ENCODE measurements around the gene ZNF827.

Gene ZNF827

DNA sequence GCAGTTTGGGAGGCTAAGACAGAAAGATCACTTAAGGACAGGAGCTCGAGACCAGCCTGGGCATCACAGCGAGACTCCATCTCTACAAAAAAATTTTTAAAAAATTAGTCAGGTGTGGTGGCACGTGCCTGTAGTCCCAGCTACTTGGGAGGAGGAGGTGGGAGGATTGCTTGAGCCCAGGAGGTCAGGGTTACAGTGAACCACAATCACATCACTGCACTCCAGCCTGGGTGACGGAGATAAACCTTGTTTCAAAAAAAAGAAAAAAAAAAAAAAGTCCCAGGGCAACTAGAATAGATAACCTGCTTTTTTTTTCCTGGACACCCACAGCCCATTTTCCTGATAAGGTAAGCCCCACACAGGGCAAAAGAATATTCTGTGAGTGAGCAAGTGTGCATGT lies 162.4 kb downstream of the ZNF827 start:
- H4K20me1 ChIP-seq (ENCODE audit: low read depth, low read length) = no peaks in the 10 kb centered on the region
- H3K9me2 ChIP-seq (replicated peaks; ENCODE audit: insufficient read depth, low read length) = no peaks in the 10 kb centered on the region
- no peak overlapping the region for H3K27ac ChIP-seq (ENCODE audit: low read depth, low read length)
- TF ChIP-seq CTCF (IDR thresholded peaks at IDR 0.05; ENCODE audit: insufficient read depth, low read length, poor library complexity, severe bottlenecking) = no peak
- TF ChIP-seq EZH2phosphoT487 (conservative IDR thresholded peaks at IDR 0.05; ENCODE audit: low read length) = no peak
- no peak overlapping the region for H3K4me3 ChIP-seq (ENCODE audit: insufficient read depth, low read length, poor library complexity, severe bottlenecking)
- H3K9ac ChIP-seq (ENCODE audit: low read length) = no peak overlapping the region
- no peak overlapping the region for H2AFZ ChIP-seq (ENCODE audit: low read depth, low read length, severe bottlenecking)
- no peaks in the 10 kb centered on the region for H3K79me2 ChIP-seq (ENCODE audit: insufficient read depth, low read length)
- H3K9me3 ChIP-seq (ENCODE audit: insufficient read depth, low read length) = no peaks in the 10 kb centered on the region
- H3K27me3 ChIP-seq (ENCODE audit: low read length) = no peaks in the 10 kb centered on the region
- H3K36me3 ChIP-seq (ENCODE audit: low read length) = peaks cover 34% of the 10 kb centered on the region; the same call in 1 of the 2 replicates
- no peak overlapping the region for H3K4me2 ChIP-seq (ENCODE audit: low read depth, low read length, poor library complexity, severe bottlenecking)
- H3F3A ChIP-seq (ENCODE audit: insufficient read depth) = no peaks in the 10 kb centered on the region

DNA sequence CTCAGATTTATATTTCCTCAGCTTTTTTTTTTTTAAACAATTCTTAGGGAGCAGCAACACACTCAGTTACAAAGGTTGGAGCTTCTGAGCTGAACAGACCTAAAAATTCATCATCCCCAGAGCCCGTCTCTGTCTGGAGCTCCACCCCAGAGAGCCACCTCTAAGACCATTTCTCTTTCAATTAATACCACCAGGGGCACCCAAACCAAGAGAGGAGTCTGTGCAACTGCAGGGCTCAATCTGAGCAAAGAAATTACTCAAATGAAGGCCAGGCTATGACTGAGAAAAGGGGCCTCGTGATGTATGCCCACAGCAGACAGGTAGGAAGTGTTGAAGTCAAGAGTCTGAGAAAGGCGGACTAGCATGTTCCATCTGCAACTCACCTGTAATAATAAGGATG lies 163.2 kb downstream of the ZNF827 start:
- Histone ChIP-seq H3K4me2 (ENCODE audit: low read depth, low read length, poor library complexity, severe bottlenecking) (no peak overlapping the region), H3K27ac (ENCODE audit: low read depth, low read length) (no peak overlapping the region), H3K79me2 (ENCODE audit: insufficient read depth, low read length) (no peaks in the 10 kb centered on the region), H3K9me3 (ENCODE audit: insufficient read depth, low read length) (no peaks in the 10 kb centered on the region), H3F3A (ENCODE audit: insufficient read depth) (no peaks in the 10 kb centered on the region), H3K9ac (ENCODE audit: low read length) (no peak overlapping the region), H3K9me2 (replicated peaks; ENCODE audit: insufficient read depth, low read length) (no peaks in the 10 kb centered on the region), H3K36me3 (ENCODE audit: low read length) (peaks cover 34% of the 10 kb centered on the region; the same call in 1 of the 2 replicates), H3K27me3 (ENCODE audit: low read length) (no peaks in the 10 kb centered on the region), H2AFZ (ENCODE audit: low read depth, low read length, severe bottlenecking) (no peak overlapping the region), H3K4me3 (ENCODE audit: insufficient read depth, low read length, poor library complexity, severe bottlenecking) (no peak overlapping the region), H4K20me1 (ENCODE audit: low read depth, low read length) (no peaks in the 10 kb centered on the region)
- TF ChIP-seq CTCF (IDR thresholded peaks at IDR 0.05; ENCODE audit: insufficient read depth, low read length, poor library complexity, severe bottlenecking) (no peak), EZH2phosphoT487 (conservative IDR thresholded peaks at IDR 0.05; ENCODE audit: low read length) (no peak)

GRCh38 chr4:145774473-145774872 lies 164.2 kb downstream of the ZNF827 start:
- Histone ChIP-seq H3K79me2 (ENCODE audit: insufficient read depth, low read length) (no peaks in the 10 kb centered on the region), H3K36me3 (ENCODE audit: low read length) (peaks cover 32% of the 10 kb centered on the region; the same call in 1 of the 2 replicates), H2AFZ (ENCODE audit: low read depth, low read length, severe bottlenecking) (no peak overlapping the region), H3K4me3 (ENCODE audit: insufficient read depth, low read length, poor library complexity, severe bottlenecking) (no peak overlapping the region), H4K20me1 (ENCODE audit: low read depth, low read length) (no peaks in the 10 kb centered on the region), H3K27ac (ENCODE audit: low read depth, low read length) (no peak overlapping the region), H3K27me3 (ENCODE audit: low read length) (no peaks in the 10 kb centered on the region), H3F3A (ENCODE audit: insufficient read depth) (no peaks in the 10 kb centered on the region), H3K9me3 (ENCODE audit: insufficient read depth, low read length) (no peaks in the 10 kb centered on the region), H3K9me2 (replicated peaks; ENCODE audit: insufficient read depth, low read length) (no peaks in the 10 kb centered on the region), H3K9ac (ENCODE audit: low read length) (no peak overlapping the region), H3K4me2 (ENCODE audit: low read depth, low read length, poor library complexity, severe bottlenecking) (no peak overlapping the region)
- TF ChIP-seq EZH2phosphoT487 (conservative IDR thresholded peaks at IDR 0.05; ENCODE audit: low read length) (no peak), CTCF (IDR thresholded peaks at IDR 0.05; ENCODE audit: insufficient read depth, low read length, poor library complexity, severe bottlenecking) (no peak)
